Activated CD4-positive, alpha-beta T cell treated with anti-CD3 and anti-CD28 coated beads for 36 hours (primary cell): ENCODE data around the gene MARCHF5. TPM values are rescaled to one million over a fixed set of nuclear protein-coding genes. Genes with fewer than 3 reads are reported as not detected.
"Not testable (repeated sequence)": the region's sequence is repeated elsewhere in the genome, so short reads cannot be mapped to it uniquely, and the experiment has no call there.

Experiments
- ATAC-seq: fragments of 200-7000 bp; cut with Tn5 transposase; one replicate; pipeline ENCODE4 v1.10.0; 2021; ENCODE audit warnings: mild to moderate bottlenecking, moderate library complexity
- CTCF ChIA-PET: fragments of 350-600 bp; sonication (Branson Sonifier 250); formaldehyde crosslinking; loops from one replicate; lab custom pipeline; 2021; ENCODE audit warnings: antibody characterized with exemption; lab: Charles Lee
- POLR2A ChIA-PET: fragments of 350-600 bp; sonication (Branson Sonifier 250); formaldehyde crosslinking; loops from one replicate; lab custom pipeline; 2021; ENCODE audit warnings: antibody characterized with exemption, inconsistent platforms; lab: Charles Lee
- DNase-seq: peaks from one replicate; pipeline ENCODE4 v3.0.0-alpha.2; 2020
- H3K27ac Mint-ChIP-seq: one replicate; pipeline ENCODE4 v1.8.0; 2021; ENCODE audit warnings: mixed read lengths
- H3K27me3 Mint-ChIP-seq: one replicate; pipeline ENCODE4 v1.8.0; 2021; ENCODE audit warnings: mixed read lengths
- H3K36me3 Mint-ChIP-seq: one replicate; pipeline ENCODE4 v1.8.0; 2021; ENCODE audit warnings: low read depth, mixed read lengths
- H3K4me1 Mint-ChIP-seq: one replicate; pipeline ENCODE4 v1.8.0; 2021; ENCODE audit warnings: mixed read lengths
- H3K4me3 Mint-ChIP-seq: one replicate; pipeline ENCODE4 v1.8.0; 2021; ENCODE audit warnings: mild to moderate bottlenecking, moderate library complexity, mixed read lengths
- H3K9me3 Mint-ChIP-seq: one replicate; pipeline ENCODE4 v1.8.0; 2021; ENCODE audit warnings: low read depth, mixed read lengths
- intact Hi-C, 2 experiments: fragments of 100-400 bp; cut with DNase I in 1 of 2; cut with micrococcal nuclease in 1 of 2; formaldehyde crosslinking; loops; one replicate each; pipeline versions ENCODE4 v1.14.2 to v1.15.1; 2022 to 2024; cut with DNase I, micrococcal nuclease
- total RNA-seq, 2 experiments: library from RNA; stranded (reverse); gene quantifications; one replicate each; pipeline ENCODE4 v1.2.3, GENCODE V29; 2021

The MARCHF5 gene
- total RNA-seq, 2 experiments from 2014 or later: 11.7 to 25.9 TPM

DNA sequence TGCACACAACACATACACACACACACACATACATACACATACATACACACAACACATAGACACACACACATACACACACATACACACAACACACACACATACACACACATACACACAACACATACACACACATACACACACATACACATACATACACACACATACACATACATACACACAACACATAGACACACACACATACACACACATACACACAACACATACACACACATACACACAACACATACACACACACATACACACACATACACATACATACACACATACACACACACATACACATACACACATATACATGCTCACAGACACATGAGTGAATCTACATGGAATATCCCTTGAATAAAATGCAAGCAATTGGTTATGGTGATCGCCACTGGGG, 102.2 kb downstream of the MARCHF5 start:
- ATAC-seq, POLR2A ChIA-PET, intact Hi-C loops, H3K36me3 Mint-ChIP-seq, H3K27ac Mint-ChIP-seq, H3K9me3 Mint-ChIP-seq, H3K4me3 Mint-ChIP-seq, CTCF ChIA-PET, DNase-seq, H3K4me1 Mint-ChIP-seq: not testable (repeated sequence)
- peaks cover 13% of the 10 kb centered on the region for H3K27me3 Mint-ChIP-seq

DNA sequence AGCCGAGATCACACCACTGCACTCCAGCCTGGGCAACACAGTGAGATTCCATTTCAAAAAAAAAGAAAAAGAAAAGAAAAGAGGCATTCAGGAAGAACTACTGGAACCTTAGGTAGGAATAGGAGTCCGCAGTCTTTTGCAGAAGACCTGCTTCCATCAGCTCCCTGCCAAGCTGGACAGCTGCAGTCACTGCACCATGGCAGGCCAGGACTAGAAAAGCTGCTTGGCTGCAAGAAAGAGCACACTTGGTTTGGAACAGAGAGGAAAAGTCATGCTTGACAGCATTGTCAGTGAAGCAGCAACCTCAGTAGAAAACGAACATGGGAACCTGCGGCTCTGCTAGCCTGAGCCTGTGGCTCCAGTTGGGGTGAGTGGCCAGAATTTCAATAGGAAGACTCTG, 104.3 kb downstream of the MARCHF5 start:
- peaks cover 5% of the 10 kb centered on the region for H3K27me3 Mint-ChIP-seq
- ChIA-PET POLR2A (no interaction called here), CTCF (no interaction called here)
- ATAC-seq (no peak), DNase-seq (no peak)
- no peak overlapping the region for H3K27ac Mint-ChIP-seq
- no peaks in the 10 kb centered on the region for H3K4me1 Mint-ChIP-seq
- peaks cover 6% of the 10 kb centered on the region for H3K9me3 Mint-ChIP-seq
- no peak overlapping the region for H3K4me3 Mint-ChIP-seq
- no peaks in the 10 kb centered on the region for H3K36me3 Mint-ChIP-seq
- intact Hi-C loops: no loop called here

DNA sequence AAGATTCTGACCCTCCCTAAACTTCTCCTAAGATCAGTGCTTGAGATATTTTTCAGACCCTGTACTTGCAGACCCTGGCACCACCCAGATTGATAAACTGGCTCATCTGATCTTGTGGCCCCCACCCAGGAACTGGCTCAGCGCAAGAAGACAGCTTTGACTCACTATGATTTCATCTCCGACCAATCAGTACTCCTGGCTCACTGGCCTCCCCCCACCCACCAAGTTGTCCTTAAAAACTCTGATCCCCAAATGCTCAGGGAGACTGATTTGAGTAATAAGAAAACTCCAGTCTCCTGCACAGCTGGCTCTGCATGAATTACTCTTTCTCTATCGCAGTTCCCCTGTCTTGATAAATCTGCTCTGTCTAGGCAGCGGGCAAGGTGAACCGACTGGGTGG, 111.3 kb downstream of the MARCHF5 start:
- H3K9me3 Mint-ChIP-seq, H3K4me3 Mint-ChIP-seq, DNase-seq, ATAC-seq, intact Hi-C loops, H3K27ac Mint-ChIP-seq, POLR2A ChIA-PET, H3K27me3 Mint-ChIP-seq, H3K36me3 Mint-ChIP-seq, H3K4me1 Mint-ChIP-seq, CTCF ChIA-PET: not testable (repeated sequence)

Other genes with a start within 250 kb of the MARCHF5 start
- 1 to 10 TPM; 1.4 to 1.8 TPM for gene CPEB3, start 89 bp upstream of the MARCHF5 start, total RNA-seq